ENCODE measurements around the gene GCDH.

The GCDH gene

GRCh38 chr19:12943437-12944044 is 52.6 kb downstream of the GCDH start:
- DNase-seq: no peak

- no peak for DNase-seq
Measured at GRCh38 chr19:12944104-12944674, 53.2 kb downstream of the GCDH start.

GRCh38 chr19:12945479-12946091 is 54.6 kb downstream of the GCDH start, which contains the start of gene RAD23A:
Gene RAD23A (plus strand): TSS chr19:12945862. CDS start chr19:12945949, 87 bp downstream.
- DNase-seq: peak; percentile 98

GRCh38 chr19:12946092-12946721 is 55.2 kb downstream of the GCDH start:
- DNase-seq: peak; percentile 81

- no peak for DNase-seq
Measured at GRCh38 chr19:12946731-12947496, 56.0 kb downstream of the GCDH start.

- DNase-seq: no peak
Measured at GRCh38 chr19:12947702-12948611, 57.0 kb downstream of the GCDH start.

GRCh38 chr19:12948612-12949362 is 57.8 kb downstream of the GCDH start:
- no peak for DNase-seq
